Peyer's patch (tissue), 4 donors: Measurements from ENCODE around the gene PHLDB1. TPM values are rescaled to one million over a fixed set of nuclear protein-coding genes. Genes with fewer than 3 reads are reported as not detected.
A peak's percentile ranks its signal among the peaks of the same experiment; 100 is the strongest.

Experiments used
- DNase-seq, 3 donors: peaks; one replicate each; pipeline ENCODE4 v3.0.0-alpha.2; 2017 to 2019
- H3K27ac ChIP-seq, 4 donors: fragments of 200-600 bp; sonication (generic); one replicate each; pipeline ENCODE4 v1.5.1; 2016 to 2019
- H3K27me3 ChIP-seq, 2 donors: fragments of 200-600 bp; sonication (generic); one replicate each; pipeline ENCODE4 v1.5.1; 2019
- H3K36me3 ChIP-seq, 3 donors: fragments of 200-600 bp; sonication (generic); one replicate each; pipeline ENCODE4 v1.5.1; 2016 to 2019
- H3K4me1 ChIP-seq, 4 donors: fragments of 200-600 bp; sonication (generic); one replicate each; pipeline ENCODE4 v1.5.1; 2016 to 2019
- H3K4me3 ChIP-seq, 4 donors: fragments of 200-600 bp; sonication (generic); 1 replicate in 3 of 4; 2 replicates in 1 of 4; pipeline ENCODE4 v1.5.1; 2016 to 2019; ENCODE audit warnings: mild to moderate bottlenecking in 1 of 4
- H3K9me3 ChIP-seq, 4 donors: fragments of 200-600 bp; sonication (generic); one replicate each; pipeline ENCODE4 v1.5.1; 2016 to 2019; ENCODE audit warnings: mild to moderate bottlenecking in 1 of 4
- POLR2A ChIP-seq, 2 donors: fragments of 450-650 bp; IDR thresholded peaks; one replicate each; pipeline ENCODE4 v1.5.1; 2017; ENCODE audit warnings: antibody characterized with exemption in 2 of 2, mild to moderate bottlenecking in 2 of 2, moderate library complexity in 2 of 2
- total RNA-seq, 4 donors: library from RNA; depleted of rRNA; stranded (reverse); fragments of >200 nt; gene quantifications; one replicate each; pipeline ENCODE4 v1.1.0, GENCODE V29; 2016
- TF ChIP-seq, protein P1 (sequence below), 6 experiments: fragments of 450-650 bp in 4 of 6; fragments of 200-600 bp in 2 of 6; sonication (generic) in 1 of 6; IDR thresholded peaks; one replicate each; pipeline ENCODE4 v1.5.1; 2017 to 2019; ENCODE audit warnings: antibody characterized with exemption in 6 of 6, mild to moderate bottlenecking in 3 of 6, moderate library complexity in 1 of 6

Gene PHLDB1
- total RNA-seq, 4 donors from 2014 or later, result 32.4 to 380 (median 93.8) TPM

DNA sequence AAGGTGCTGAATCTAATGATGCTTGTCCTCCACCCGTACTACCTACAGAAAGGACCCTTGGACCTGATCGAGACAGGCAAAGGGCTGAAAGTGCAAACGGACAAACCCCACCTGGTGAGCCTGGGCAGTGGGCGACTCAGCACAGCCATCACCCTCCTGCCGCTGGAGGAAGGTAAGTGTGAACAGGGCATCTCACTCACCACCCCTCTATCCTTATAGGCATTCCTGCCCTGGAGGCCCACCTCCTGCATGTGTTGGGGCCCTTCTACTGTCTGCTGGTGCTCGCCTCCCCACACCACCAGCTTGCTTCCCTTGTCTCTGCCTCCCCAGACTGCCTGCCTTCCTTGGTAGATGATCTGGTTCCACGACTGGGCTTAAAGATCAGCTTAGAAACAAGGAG lies 7.1 kb downstream of the PHLDB1 start:
- peaks cover 0 to 26% (median 0%) of the 10 kb centered on the region in 3 donors for H3K36me3 ChIP-seq
- TF ChIP-seq, protein P1, sequence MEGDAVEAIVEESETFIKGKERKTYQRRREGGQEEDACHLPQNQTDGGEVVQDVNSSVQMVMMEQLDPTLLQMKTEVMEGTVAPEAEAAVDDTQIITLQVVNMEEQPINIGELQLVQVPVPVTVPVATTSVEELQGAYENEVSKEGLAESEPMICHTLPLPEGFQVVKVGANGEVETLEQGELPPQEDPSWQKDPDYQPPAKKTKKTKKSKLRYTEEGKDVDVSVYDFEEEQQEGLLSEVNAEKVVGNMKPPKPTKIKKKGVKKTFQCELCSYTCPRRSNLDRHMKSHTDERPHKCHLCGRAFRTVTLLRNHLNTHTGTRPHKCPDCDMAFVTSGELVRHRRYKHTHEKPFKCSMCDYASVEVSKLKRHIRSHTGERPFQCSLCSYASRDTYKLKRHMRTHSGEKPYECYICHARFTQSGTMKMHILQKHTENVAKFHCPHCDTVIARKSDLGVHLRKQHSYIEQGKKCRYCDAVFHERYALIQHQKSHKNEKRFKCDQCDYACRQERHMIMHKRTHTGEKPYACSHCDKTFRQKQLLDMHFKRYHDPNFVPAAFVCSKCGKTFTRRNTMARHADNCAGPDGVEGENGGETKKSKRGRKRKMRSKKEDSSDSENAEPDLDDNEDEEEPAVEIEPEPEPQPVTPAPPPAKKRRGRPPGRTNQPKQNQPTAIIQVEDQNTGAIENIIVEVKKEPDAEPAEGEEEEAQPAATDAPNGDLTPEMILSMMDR (IDR thresholded peaks at IDR 0.05), result no peak
- TF ChIP-seq POLR2A (IDR thresholded peaks at IDR 0.05), result no peak
- DNase-seq, result peak in 2 of 3 donors; percentile 15 to 29
- H3K4me3 ChIP-seq, result no peak overlapping the region
- no peak overlapping the region for H3K27ac ChIP-seq
- H3K4me1 ChIP-seq, result peaks cover 0 to 40% (median 13%) of the 10 kb centered on the region in 4 donors
- no peaks in the 10 kb centered on the region for H3K27me3 ChIP-seq
- no peaks in the 10 kb centered on the region for H3K9me3 ChIP-seq

DNA sequence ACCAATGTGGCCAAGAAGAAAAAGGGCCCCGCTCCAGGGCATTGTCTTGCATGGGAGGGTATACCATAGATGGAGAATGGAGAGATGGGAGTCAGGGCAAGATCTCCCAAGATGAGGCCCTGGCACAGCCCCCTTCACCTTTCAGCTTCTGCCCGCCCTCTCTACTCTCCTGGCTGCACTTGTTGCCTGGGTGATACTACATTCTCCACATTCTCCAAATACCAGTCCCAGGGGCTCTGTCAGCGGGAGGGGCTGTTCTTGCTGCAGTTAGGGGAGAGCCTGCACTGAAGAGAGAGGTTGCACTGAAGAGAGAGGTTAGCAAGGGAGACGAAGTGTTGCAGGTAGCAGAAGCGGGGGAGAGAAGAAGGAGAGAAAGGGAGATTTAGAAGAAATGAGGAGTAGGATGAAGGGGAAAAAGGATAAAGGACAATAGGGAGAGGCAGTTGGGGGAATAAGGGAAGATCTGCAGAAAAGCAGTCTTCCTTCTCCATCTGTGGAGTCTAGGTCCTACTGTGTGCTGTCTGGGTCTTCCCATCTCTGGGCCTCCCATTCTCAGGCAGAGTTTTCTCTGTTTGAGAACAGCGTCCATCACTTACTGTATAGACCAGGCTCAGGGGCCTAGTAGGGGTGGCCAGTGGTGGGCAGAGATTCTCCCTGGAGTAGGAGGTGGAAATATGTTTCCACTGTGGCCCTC lies 8.0 kb downstream of the PHLDB1 start:
- Histone ChIP-seq H3K36me3 (peaks cover 0 to 26% (median 0%) of the 10 kb centered on the region in 3 donors), H3K9me3 (no peaks in the 10 kb centered on the region), H3K27me3 (no peaks in the 10 kb centered on the region), H3K4me1 (peaks cover 0 to 40% (median 6%) of the 10 kb centered on the region in 4 donors), H3K4me3 (no peak overlapping the region), H3K27ac (peak overlapping the region in 1 of 4 donors; percentile 51)
- DNase-seq, result peak in 2 of 3 donors; percentile 21 to 28
- no peak for TF ChIP-seq POLR2A (IDR thresholded peaks at IDR 0.05)
- TF ChIP-seq, protein P1 (IDR thresholded peaks at IDR 0.05), result no peak

DNA sequence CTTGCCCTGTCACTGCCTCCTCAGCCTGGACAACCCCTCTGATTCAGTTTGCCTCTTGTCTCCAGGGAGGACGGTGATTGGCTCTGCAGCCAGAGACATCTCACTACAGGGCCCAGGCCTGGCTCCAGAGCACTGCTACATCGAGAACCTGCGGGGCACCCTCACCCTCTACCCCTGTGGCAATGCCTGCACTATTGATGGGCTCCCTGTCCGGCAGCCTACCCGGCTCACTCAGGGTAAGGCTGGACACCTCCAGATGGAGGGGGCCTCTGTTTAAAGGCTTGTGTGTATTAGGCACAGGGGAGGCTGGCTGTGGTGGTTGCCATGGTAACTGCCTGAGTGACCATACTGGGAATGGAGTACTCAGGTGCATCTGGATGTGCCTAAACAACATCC lies 8.6 kb downstream of the PHLDB1 start:
- H3K4me1 ChIP-seq, result peaks cover 0 to 40% (median 4%) of the 10 kb centered on the region in 4 donors
- H3K27ac ChIP-seq, result peak overlapping the region in 2 of 4 donors; percentile 51 to 81
- no peak overlapping the region for H3K4me3 ChIP-seq
- no peaks in the 10 kb centered on the region for H3K27me3 ChIP-seq
- DNase-seq, result no peak
- peaks cover 0 to 26% (median 0%) of the 10 kb centered on the region in 3 donors for H3K36me3 ChIP-seq
- no peak for TF ChIP-seq POLR2A (IDR thresholded peaks at IDR 0.05)
- TF ChIP-seq, protein P1 (IDR thresholded peaks at IDR 0.05), result no peak
- H3K9me3 ChIP-seq, result no peaks in the 10 kb centered on the region

DNA sequence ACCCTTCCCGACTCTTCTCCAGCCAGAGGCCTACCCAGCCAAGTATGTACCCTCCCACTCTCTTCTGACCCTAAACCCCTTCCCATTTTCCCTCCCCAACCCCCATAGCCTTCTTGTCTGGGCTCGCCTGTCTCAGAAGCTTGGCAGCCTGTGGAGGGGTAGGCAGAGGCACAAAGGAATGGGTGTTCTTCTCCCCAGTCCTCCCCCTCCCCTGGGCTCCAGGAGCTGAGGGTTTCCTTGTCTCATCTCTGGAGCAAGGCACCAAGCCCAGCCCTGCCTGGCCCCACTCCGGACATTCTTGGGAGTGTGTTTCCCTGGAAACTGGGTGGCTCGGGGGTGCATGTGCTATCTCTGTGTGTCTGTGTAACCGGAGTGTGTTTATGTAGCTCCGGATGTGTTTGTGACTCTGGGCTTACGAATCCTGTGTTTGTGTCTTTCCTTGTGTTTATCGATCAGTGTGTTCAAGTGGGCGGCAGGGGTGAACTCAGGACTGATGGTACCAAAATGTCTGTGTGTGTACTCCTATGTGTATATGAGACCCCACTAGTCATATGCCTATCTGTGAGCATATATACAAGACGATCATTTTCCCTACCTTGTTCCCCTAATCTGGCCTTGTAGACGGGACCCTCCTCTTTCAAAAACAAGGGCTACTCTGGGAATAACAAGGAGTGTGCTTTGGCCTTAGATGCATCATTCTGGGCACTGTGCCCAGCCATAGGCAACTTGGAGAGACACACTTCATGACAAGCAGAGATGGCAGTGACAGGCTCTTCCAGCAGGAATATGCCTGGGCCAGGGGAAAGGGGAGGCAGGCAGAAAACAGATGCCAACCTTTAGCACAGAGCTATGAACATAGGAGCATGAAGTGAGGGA lies 10.9 kb downstream of the PHLDB1 start:
- H3K4me3 ChIP-seq, result no peak overlapping the region
- DNase-seq, result peak; percentile 24 to 69 (median 56)
- peaks cover 0 to 50% (median 4%) of the 10 kb centered on the region in 4 donors for H3K4me1 ChIP-seq
- TF ChIP-seq, protein P1 (IDR thresholded peaks at IDR 0.05), result no peak
- no peak for TF ChIP-seq POLR2A (IDR thresholded peaks at IDR 0.05)
- no peaks in the 10 kb centered on the region for H3K27me3 ChIP-seq
- peaks cover 0 to 26% (median 0%) of the 10 kb centered on the region in 3 donors for H3K36me3 ChIP-seq
- peak overlapping the region; percentile 36 to 81 (median 64) for H3K27ac ChIP-seq
- H3K9me3 ChIP-seq, result no peaks in the 10 kb centered on the region

DNA sequence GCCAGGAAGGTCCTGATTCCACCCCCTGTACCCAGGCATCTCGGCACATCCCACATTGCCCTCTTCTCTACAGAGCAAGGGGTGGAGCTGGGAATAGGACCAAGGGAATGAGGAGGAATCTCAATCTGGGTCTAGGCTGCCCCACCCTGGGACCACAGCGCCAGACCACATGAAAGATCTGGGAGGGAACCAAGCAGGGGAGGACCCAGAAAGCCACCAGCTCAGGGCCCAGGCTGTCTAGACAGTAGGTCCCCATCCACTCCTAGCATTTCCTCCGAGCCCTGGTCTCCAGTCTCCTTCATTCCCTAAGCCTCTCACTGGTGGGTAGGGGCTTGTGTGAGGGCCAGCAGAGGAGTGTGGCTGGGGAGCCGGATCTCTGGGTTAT lies 11.6 kb downstream of the PHLDB1 start:
- peaks cover 0 to 50% (median 4%) of the 10 kb centered on the region in 4 donors for H3K4me1 ChIP-seq
- peak in 1 of 3 donors; percentile 44 for DNase-seq
- no peaks in the 10 kb centered on the region for H3K9me3 ChIP-seq
- peak overlapping the region; percentile 36 to 81 (median 64) for H3K27ac ChIP-seq
- no peak overlapping the region for H3K4me3 ChIP-seq
- no peak for TF ChIP-seq POLR2A (IDR thresholded peaks at IDR 0.05)
- TF ChIP-seq, protein P1 (IDR thresholded peaks at IDR 0.05), result no peak
- peaks cover 0 to 23% (median 0%) of the 10 kb centered on the region in 3 donors for H3K36me3 ChIP-seq
- no peaks in the 10 kb centered on the region for H3K27me3 ChIP-seq
